Gastrocnemius medialis (tissue), 4 donors: Measurements from ENCODE around the gene MACROD2. TPM values are rescaled to one million over a fixed set of nuclear protein-coding genes. Genes with fewer than 3 reads are reported as not detected.

ENCODE experiments used
- ATAC-seq, 2 donors: fragments of 150-250 bp; one replicate each; pipeline ENCODE4 v1.9.1; 2016
- DNase-seq, 2 donors: peaks; one replicate each; pipeline ENCODE4 v3.0.0-alpha.2; 2019
- H3K27ac ChIP-seq, 4 donors: fragments of 200-600 bp; sonication (generic); 1 replicate in 1 of 4; 2 replicates in 3 of 4; pipeline ENCODE4 v1.5.1; 2016 to 2018; ENCODE audit warnings: mild to moderate bottlenecking in 2 of 4, moderate library complexity in 1 of 4
- H3K27me3 ChIP-seq, 3 donors: fragments of 200-600 bp; sonication (generic) in 2 of 3; 1 replicate in 1 of 3; 2 replicates in 2 of 3; pipeline versions ENCODE4 v1.5.1 to v1.6.0; 2016 to 2019; ENCODE audit warnings: mild to moderate bottlenecking in 1 of 3, moderate library complexity in 1 of 3
- H3K36me3 ChIP-seq, 2 donors: fragments of 200-600 bp; sonication (generic) in 1 of 2; one replicate each; pipeline ENCODE4 v1.5.1; 2017 to 2018
- H3K4me1 ChIP-seq, 2 donors: fragments of 200-600 bp; sonication (generic) in 1 of 2; one replicate each; pipeline ENCODE4 v1.5.1; 2016 to 2017; ENCODE audit warnings: mild to moderate bottlenecking in 2 of 2
- H3K4me3 ChIP-seq, 4 donors: fragments of 200-600 bp; sonication (generic) in 3 of 4; 1 replicate in 1 of 4; 2 replicates in 3 of 4; pipeline ENCODE4 v1.5.1; 2016 to 2019; ENCODE audit warnings: mild to moderate bottlenecking in 2 of 4
- H3K9me3 ChIP-seq, 3 donors: fragments of 200-600 bp; sonication (generic) in 2 of 3; 1 replicate in 1 of 3; 2 replicates in 2 of 3; pipeline ENCODE4 v1.5.1; 2016 to 2019
- CTCF ChIP-seq, 5 experiments: fragments of 450-650 bp in 3 of 5; fragments of 200-600 bp in 2 of 5; sonication (generic) in 2 of 5; IDR thresholded peaks in 4 of 5; conservative IDR thresholded peaks in 1 of 5; 1 replicate in 4 of 5; 2 replicates in 1 of 5; pipeline ENCODE4 v1.5.1; 2016 to 2019; ENCODE audit warnings: antibody characterized with exemption in 5 of 5, mild to moderate bottlenecking in 3 of 5, moderate library complexity in 3 of 5
- POLR2A ChIP-seq, 2 donors: fragments of 450-650 bp; IDR thresholded peaks; one replicate each; pipeline ENCODE4 v1.6.1; 2017; ENCODE audit warnings: antibody characterized with exemption in 2 of 2, mild to moderate bottlenecking in 2 of 2, moderate library complexity in 2 of 2
- in situ Hi-C, 4 donors: fragments of 200-750 bp; cut with MboI; loops; one replicate each; pipeline versions ENCODE4 v1.15.0 to v1.8.0; 2017; ENCODE audit warnings: low sequenced_read_pairs in 4 of 4
- intact Hi-C: fragments of 100-400 bp; cut with DNase I; formaldehyde crosslinking; loops from one replicate; pipeline ENCODE4 v1.15.1; 2023; ENCODE audit warnings: low total_unique reads
- total RNA-seq, 4 donors: library from RNA; depleted of rRNA; stranded (reverse); fragments of >200 nt; gene quantifications; one replicate each; pipeline versions ENCODE4 v1.1.0 to v1.2.3, GENCODE V29; 2016

MACROD2 gene
- total RNA-seq, 4 donors from 2014 or later = 1.8 to 10.2 (median 3.6) TPM

GRCh38 chr20:14332866-14333265 lies 337.6 kb downstream of the MACROD2 start:
- no peak for DNase-seq
- Histone ChIP-seq H3K27me3 (no peaks in the 10 kb centered on the region), H3K4me3 (peak overlapping the region in 1 of 4 donors; percentile 63), H3K9me3 (no peaks in the 10 kb centered on the region), H3K27ac (no peak overlapping the region), H3K4me1 (peaks cover 17 to 27% of the 10 kb centered on the region in 2 donors), H3K36me3 (no peaks in the 10 kb centered on the region)
- ATAC-seq = no peak
- intact Hi-C loops (loop anchor here (10.0 kb wide), 2 partner anchors 382 to 902 kb away; no protein-coding TSS in a partner anchor), in situ Hi-C loops (no loop called here)
- no peak for TF ChIP-seq POLR2A (IDR thresholded peaks at IDR 0.05)
- no peak for TF ChIP-seq CTCF (IDR thresholded peaks at IDR 0.05 in 4 of 5, conservative IDR thresholded peaks at IDR 0.05 in 1 of 5)

- in situ Hi-C loops (no loop called here), intact Hi-C loops (loop anchor here (10.0 kb wide), 2 partner anchors 381 to 901 kb away; no protein-coding TSS in a partner anchor)
- TF ChIP-seq CTCF (IDR thresholded peaks at IDR 0.05 in 4 of 5, conservative IDR thresholded peaks at IDR 0.05 in 1 of 5) = no peak
- no peak for TF ChIP-seq POLR2A (IDR thresholded peaks at IDR 0.05)
- no peak for DNase-seq
- Histone ChIP-seq H3K36me3 (no peaks in the 10 kb centered on the region), H3K4me1 (peaks cover 17 to 27% of the 10 kb centered on the region in 2 donors), H3K27ac (no peak overlapping the region), H3K9me3 (no peaks in the 10 kb centered on the region), H3K4me3 (peak overlapping the region; percentile 16 to 63 (median 25)), H3K27me3 (no peaks in the 10 kb centered on the region)
- no peak for ATAC-seq
These were observed 338.4 kb downstream of the MACROD2 start for GRCh38 chr20:14333721-14334120.

- ATAC-seq (peak; percentile 52 to 65), DNase-seq (peak in 1 of 2 donors; percentile 27)
- intact Hi-C loops = loop anchor here (10.0 kb wide), 2 partner anchors 380 to 900 kb away; no protein-coding TSS in a partner anchor
- Histone ChIP-seq H3K4me3 (peak overlapping the region; percentile 24 to 63 (median 38)), H3K27ac (peak overlapping the region in 1 of 4 donors; percentile 25), H3K36me3 (no peaks in the 10 kb centered on the region), H3K27me3 (no peaks in the 10 kb centered on the region), H3K4me1 (peaks cover 17 to 22% of the 10 kb centered on the region in 2 donors), H3K9me3 (no peaks in the 10 kb centered on the region)
- in situ Hi-C loops = no loop called here
- peak in 3 of 5 experiments; percentile 9 to 48 (median 46) for TF ChIP-seq CTCF (IDR thresholded peaks at IDR 0.05 in 4 of 5, conservative IDR thresholded peaks at IDR 0.05 in 1 of 5)
- TF ChIP-seq POLR2A (IDR thresholded peaks at IDR 0.05) = no peak
These were observed 339.1 kb downstream of the MACROD2 start for GRCh38 chr20:14334306-14334930.

GRCh38 chr20:14335052-14335451 lies 339.7 kb downstream of the MACROD2 start:
- TF ChIP-seq POLR2A (IDR thresholded peaks at IDR 0.05) (no peak), CTCF (IDR thresholded peaks at IDR 0.05 in 4 of 5, conservative IDR thresholded peaks at IDR 0.05 in 1 of 5) (no peak)
- H3K4me3 ChIP-seq = peak overlapping the region; percentile 17 to 63 (median 38)
- peak overlapping the region in 1 of 4 donors; percentile 25 for H3K27ac ChIP-seq
- H3K9me3 ChIP-seq = no peaks in the 10 kb centered on the region
- ATAC-seq (no peak), DNase-seq (no peak)
- no peaks in the 10 kb centered on the region for H3K27me3 ChIP-seq
- intact Hi-C loops (loop anchor here (5.0 to 10.0 kb wide), 3 partner anchors 380 to 900 kb away; no protein-coding TSS in a partner anchor), in situ Hi-C loops (no loop called here)
- peaks cover 17 to 19% of the 10 kb centered on the region in 2 donors for H3K4me1 ChIP-seq
- H3K36me3 ChIP-seq = no peaks in the 10 kb centered on the region
